Activated T-helper 9 cell treated with anti-CD3 and anti-CD28 coated beads, Interleukin-2, amount 50 U/mL, for 16 hours (primary cell): Measurements from ENCODE around the gene INS.
"Not testable (repeated sequence)": the region's sequence is repeated elsewhere in the genome, so short reads cannot be mapped to it uniquely, and the experiment has no call there.

ENCODE experiments used
- DNase-seq: peaks from one replicate; pipeline ENCODE4 v3.0.0-alpha.2; 2020; ENCODE audit warnings: low read depth

Gene INS

GRCh38 chr11:2198621-2199365 lies 37.8 kb upstream of the INS start:
- no peak for DNase-seq

- DNase-seq, result no peak
These were observed 36.9 kb upstream of the INS start for GRCh38 chr11:2197771-2198520.

GRCh38 chr11:2196970-2197770 lies 36.2 kb upstream of the INS start:
- peak; percentile 52 for DNase-seq

GRCh38 chr11:2195756-2196088 lies 34.7 kb upstream of the INS start:
- DNase-seq, result no peak

- DNase-seq, result peak; percentile 20
These were observed 34.1 kb upstream of the INS start for GRCh38 chr11:2194877-2195755.

GRCh38 chr11:2193888-2194595 lies 33.0 kb upstream of the INS start:
- DNase-seq, result not testable (repeated sequence)

GRCh38 chr11:2193099-2193887 lies 32.3 kb upstream of the INS start:
- DNase-seq, result no peak

GRCh38 chr11:2192435-2192834 lies 31.4 kb upstream of the INS start:
- no peak for DNase-seq

- no peak for DNase-seq
These were observed 30.9 kb upstream of the INS start for GRCh38 chr11:2191883-2192282.

- no peak for DNase-seq
These were observed 29.9 kb upstream of the INS start for GRCh38 chr11:2190657-2191471.

- no peak for DNase-seq
These were observed 29.1 kb upstream of the INS start for GRCh38 chr11:2189938-2190656.

- DNase-seq, result no peak
These were observed 27.7 kb upstream of the INS start for GRCh38 chr11:2188745-2189144.

- no peak for DNase-seq
These were observed 26.3 kb upstream of the INS start for GRCh38 chr11:2187280-2187707.

- no peak for DNase-seq
These were observed 25.8 kb upstream of the INS start for GRCh38 chr11:2186669-2187279.

GRCh38 chr11:2185324-2186085 lies 24.5 kb upstream of the INS start:
- DNase-seq, result no peak

- DNase-seq, result no peak
These were observed 21.9 kb upstream of the INS start for GRCh38 chr11:2182692-2183474.

GRCh38 chr11:2182075-2182474 lies 21.1 kb upstream of the INS start:
- DNase-seq, result no peak
